Stimulated activated naive CD8-positive, alpha-beta T cell treated with anti-CD3 and anti-CD28 coated beads, Interleukin-15, amount 100 ng/mL, for 72 hours (primary cell): ENCODE data around the gene DPF3.

Experiments used
- ATAC-seq: fragments of 150-1000 bp; cut with Tn5 transposase; 2 replicates; pipeline ENCODE4 v1.10.0; 2021; ENCODE audit warnings: mild to moderate bottlenecking, moderate library complexity
- DNase-seq, 2 donors: peaks; one replicate each; pipeline ENCODE4 v3.0.0; 2021 to 2022
- H3K27ac Mint-ChIP-seq, 2 donors: one replicate each; pipeline ENCODE4 v1.8.0; 2022; ENCODE audit warnings: mild to moderate bottlenecking in 2 of 2, mixed read lengths in 2 of 2, moderate library complexity in 2 of 2
- H3K27me3 Mint-ChIP-seq: one replicate; pipeline ENCODE4 v1.8.0; 2022; ENCODE audit warnings: mixed read lengths
- H3K4me1 Mint-ChIP-seq: one replicate; pipeline ENCODE4 v1.8.0; 2022; ENCODE audit warnings: mild to moderate bottlenecking, mixed read lengths
- H3K4me3 Mint-ChIP-seq, 2 donors: one replicate each; pipeline ENCODE4 v1.8.0; 2022; ENCODE audit warnings: mild to moderate bottlenecking in 2 of 2, mixed read lengths in 2 of 2, moderate library complexity in 1 of 2
- H3K9me3 Mint-ChIP-seq, 2 donors: one replicate each; pipeline ENCODE4 v1.8.0; 2022; ENCODE audit warnings: mixed read lengths in 2 of 2

DPF3 gene

GRCh38 chr14:72577521-72577920 lies 316.4 kb downstream of the DPF3 start:
- DNase-seq (no peak), ATAC-seq (no peak)
- no peak overlapping the region for H3K4me3 Mint-ChIP-seq
- H3K27me3 Mint-ChIP-seq, result no peaks in the 10 kb centered on the region
- no peak overlapping the region for H3K27ac Mint-ChIP-seq
- H3K4me1 Mint-ChIP-seq, result peaks cover 11% of the 10 kb centered on the region
- H3K9me3 Mint-ChIP-seq, result no peaks in the 10 kb centered on the region

DNA sequence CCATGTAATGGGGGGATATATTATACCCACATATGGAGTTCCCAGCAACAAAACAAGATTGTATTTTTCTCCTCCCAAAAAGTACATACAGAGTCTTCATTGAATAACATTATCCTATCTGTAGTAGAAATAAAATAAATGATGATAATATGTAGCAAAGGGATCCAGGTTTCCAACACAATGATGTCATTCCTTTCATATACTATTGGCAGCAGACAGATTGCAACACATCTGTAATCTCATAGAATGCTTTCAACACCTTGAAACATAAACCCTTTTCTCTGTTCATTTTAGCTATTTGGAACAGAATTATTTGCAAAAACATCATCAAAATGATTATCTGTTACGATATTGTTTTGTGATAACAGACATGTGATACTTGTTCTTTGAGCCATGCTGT lies 317.6 kb downstream of the DPF3 start:
- no peak for DNase-seq
- H3K4me3 Mint-ChIP-seq, result no peak overlapping the region
- H3K4me1 Mint-ChIP-seq, result peaks cover 11% of the 10 kb centered on the region
- no peaks in the 10 kb centered on the region for H3K27me3 Mint-ChIP-seq
- no peak for ATAC-seq
- H3K9me3 Mint-ChIP-seq, result no peaks in the 10 kb centered on the region
- H3K27ac Mint-ChIP-seq, result no peak overlapping the region

GRCh38 chr14:72574715-72575114 lies 319.2 kb downstream of the DPF3 start:
- Mint-ChIP-seq H3K9me3 (no peaks in the 10 kb centered on the region), H3K4me1 (peaks cover 11% of the 10 kb centered on the region), H3K4me3 (no peak overlapping the region), H3K27ac (no peak overlapping the region), H3K27me3 (no peaks in the 10 kb centered on the region)
- ATAC-seq, result peak; percentile 37
- DNase-seq, result no peak

DNA sequence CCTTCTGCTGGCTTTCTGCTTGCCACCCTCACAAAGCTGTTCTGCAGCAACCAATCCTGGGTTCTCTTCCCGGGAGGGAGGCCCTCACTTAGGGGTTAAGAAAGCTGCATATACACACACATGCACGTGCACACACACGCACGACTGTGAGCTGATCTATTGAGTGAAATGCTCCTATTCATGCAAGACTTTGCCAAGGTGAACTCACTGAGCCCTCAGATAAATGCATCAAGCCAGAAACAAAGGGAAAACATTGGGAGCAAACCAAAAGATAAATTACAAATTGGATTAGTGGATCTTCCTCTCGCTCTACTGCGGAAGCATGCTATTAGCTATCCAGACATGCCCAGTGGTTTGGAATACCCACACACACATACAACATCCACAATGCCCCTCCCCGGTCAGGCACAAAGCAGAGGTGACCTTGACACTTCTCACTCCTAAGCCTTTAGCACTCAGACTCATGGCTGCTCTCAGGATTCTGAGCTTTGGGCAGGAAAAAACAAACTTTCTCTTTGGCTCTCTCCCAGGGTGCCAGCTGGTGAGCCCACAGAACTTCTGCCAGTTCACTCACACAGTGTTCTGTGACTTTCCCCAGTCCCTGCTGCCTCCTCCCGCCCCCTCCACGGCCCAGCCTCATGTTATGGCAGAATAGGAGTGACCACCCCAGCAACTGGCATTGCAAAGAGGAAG lies 320.0 kb downstream of the DPF3 start:
- H3K9me3 Mint-ChIP-seq, result no peaks in the 10 kb centered on the region
- peaks cover 11% of the 10 kb centered on the region for H3K4me1 Mint-ChIP-seq
- no peak overlapping the region for H3K4me3 Mint-ChIP-seq
- no peak overlapping the region for H3K27ac Mint-ChIP-seq
- ATAC-seq (no peak), DNase-seq (no peak)
- no peaks in the 10 kb centered on the region for H3K27me3 Mint-ChIP-seq
